Aortic smooth muscle cell (primary cell): ENCODE data around the gene SLC4A9. TPM values are rescaled to one million over a fixed set of nuclear protein-coding genes. Genes with fewer than 3 reads are reported as not detected.

ENCODE experiments used
- total RNA-seq: library from RNA; depleted of rRNA; stranded (reverse); fragments of >200 nt; gene quantifications from 2 replicates; pipeline ENCODE4 v1.2.3, GENCODE V29; 2014

SLC4A9 gene
- total RNA-seq, result not detected in 2 replicates

GRCh38 chr5:140360101-140360500, at the start of gene SLC4A9:
SLC4A9 (plus strand) TSS chr5:140360194; CDS start chr5:140360237, 43 bp downstream.

GRCh38 chr5:140346348-140347221, 13.4 kb upstream of the SLC4A9 start, which contains the start of gene HBEGF:
HBEGF (minus strand) TSS chr5:140346603; CDS start chr5:140346328, 275 bp downstream.

GRCh38 chr5:140401362-140402257, 41.6 kb downstream of the SLC4A9 start, which contains the start of gene ANKHD1:
ANKHD1 (plus strand) TSS chr5:140401833; CDS start chr5:140401968, 135 bp downstream.

Other genes starting within 250 kb of the SLC4A9 start
- gene PURA, start 246.1 kb upstream of the SLC4A9 start, total RNA-seq, result 31.3 and 33.6 TPM in 2 replicates
- gene IGIP, start 234.3 kb upstream of the SLC4A9 start, total RNA-seq, result 16.9 and 19.3 TPM in 2 replicates
- gene CYSTM1, start 185.0 kb upstream of the SLC4A9 start, total RNA-seq, result 27.5 and 36.6 TPM in 2 replicates
- 37.9 and 43.2 TPM in 2 replicates for gene PFDN1, start 57.1 kb upstream of the SLC4A9 start, total RNA-seq
- 4.8 and 5.8 TPM in 2 replicates for gene HBEGF, start 13.6 kb upstream of the SLC4A9 start, total RNA-seq
- gene ANKHD1, start 41.6 kb downstream of the SLC4A9 start, total RNA-seq, result 67.5 and 70.9 TPM in 2 replicates
- gene EIF4EBP3, start 187.5 kb downstream of the SLC4A9 start, total RNA-seq, result 1.2 and 1.8 TPM in 2 replicates
- 41.2 and 47.4 TPM in 2 replicates for gene SRA1, start 197.3 kb downstream of the SLC4A9 start, total RNA-seq
- gene APBB3, start 204.4 kb downstream of the SLC4A9 start, total RNA-seq, result 14.8 and 20.7 TPM in 2 replicates
- gene SLC35A4, start 204.6 kb downstream of the SLC4A9 start, total RNA-seq, result 18.5 and 19.0 TPM in 2 replicates